GM23338 (cell line): ENCODE data around the gene UBA3. TPM values are rescaled to one million over a fixed set of nuclear protein-coding genes. Genes with fewer than 3 reads are reported as not detected.

Experiments used
- ATAC-seq: fragments of 200-7000 bp; cut with Tn5 transposase; 3 replicates; pipeline ENCODE4 v1.9.1; 2020
- DNase-seq: peaks from one replicate; pipeline ENCODE4 v3.0.0-alpha.2; 2015; ENCODE audit warnings: low spot score
- H2AFZ ChIP-seq: fragments of 200-600 bp; sonication (generic); 2 replicates; pipeline ENCODE4 v1.8.0; 2016; ENCODE audit warnings: antibody characterized with exemption, mild to moderate bottlenecking, moderate library complexity
- H3F3A ChIP-seq: fragments of 200-600 bp; sonication (generic); replicated peaks from 2 replicates; pipeline ENCODE4 v1.8.0; 2017; ENCODE audit warnings: antibody characterized with exemption, mixed run types, low read depth
- H3K27ac ChIP-seq: fragments of 200-600 bp; sonication (generic); 2 replicates; pipeline ENCODE4 v1.6.1; 2016; ENCODE audit warnings: low read depth
- H3K27me3 ChIP-seq: fragments of 200-600 bp; sonication (generic); 2 replicates; pipeline ENCODE4 v1.8.0; 2016; ENCODE audit warnings: mild to moderate bottlenecking, mixed run types, moderate library complexity; ENCODE audit not compliant: insufficient read depth
- H3K36me3 ChIP-seq: fragments of 200-600 bp; sonication (generic); 2 replicates; pipeline ENCODE4 v1.8.0; 2016; ENCODE audit warnings: mild to moderate bottlenecking; ENCODE audit not compliant: insufficient read depth
- H3K4me1 ChIP-seq: fragments of 200-600 bp; sonication (generic); 2 replicates; pipeline ENCODE4 v1.8.0; 2016; ENCODE audit warnings: mild to moderate bottlenecking, moderate library complexity; ENCODE audit not compliant: insufficient read depth
- H3K4me2 ChIP-seq: fragments of 200-600 bp; sonication (generic); 2 replicates; pipeline ENCODE4 v1.7.1; 2017; ENCODE audit warnings: mixed run types
- H3K4me3 ChIP-seq: fragments of 200-600 bp; sonication (generic); 2 replicates; pipeline ENCODE4 v1.6.1; 2016; ENCODE audit warnings: mixed run types
- H3K79me2 ChIP-seq: fragments of 200-600 bp; sonication (generic); replicated peaks from 2 replicates; pipeline ENCODE4 v1.8.0; 2017; ENCODE audit warnings: mild to moderate bottlenecking; ENCODE audit not compliant: insufficient read depth
- H3K9me2 ChIP-seq: fragments of 200-600 bp; sonication (generic); 2 replicates; pipeline ENCODE4 v1.8.0; 2017; ENCODE audit not compliant: insufficient read depth
- H4K20me1 ChIP-seq: fragments of 200-600 bp; sonication (generic); replicated peaks from 2 replicates; pipeline ENCODE4 v1.8.0; 2017; ENCODE audit warnings: mild to moderate bottlenecking; ENCODE audit not compliant: insufficient read depth
- H3K27ac Mint-ChIP-seq: 2 replicates; pipeline ENCODE4 v1.8.0; 2020; ENCODE audit warnings: inconsistent platforms, mild to moderate bottlenecking, moderate library complexity, mixed read lengths
- H3K27me3 Mint-ChIP-seq: 3 replicates; pipeline ENCODE4 v1.8.0; 2022; ENCODE audit warnings: low read depth, mild to moderate bottlenecking, moderate library complexity, mixed read lengths, inconsistent platforms; ENCODE audit not compliant: insufficient read depth, poor library complexity
- H3K36me3 Mint-ChIP-seq: 3 replicates; pipeline ENCODE4 v1.8.0; 2021; ENCODE audit warnings: low read depth, mild to moderate bottlenecking, inconsistent platforms, moderate library complexity, mixed read lengths
- H3K4me1 Mint-ChIP-seq: 3 replicates; pipeline ENCODE4 v1.8.0; 2020; ENCODE audit warnings: mild to moderate bottlenecking, inconsistent platforms, mixed read lengths
- H3K4me3 Mint-ChIP-seq: 3 replicates; pipeline ENCODE4 v1.8.0; 2021; ENCODE audit warnings: moderate library complexity, mild to moderate bottlenecking, inconsistent platforms, mixed read lengths
- H3K9me3 Mint-ChIP-seq: 3 replicates; pipeline ENCODE4 v1.8.0; 2020; ENCODE audit warnings: moderate library complexity, mild to moderate bottlenecking, inconsistent platforms, mixed read lengths
- CREB1 ChIP-seq: fragments of 250-450 bp; sonication (Bioruptor Pico); IDR thresholded peaks from 2 replicates; pipeline ENCODE4 v1.5.0; 2020; ENCODE audit warnings: low read depth, mild to moderate bottlenecking, moderate library complexity
- CTCF ChIP-seq, 2 experiments: fragments of 200-600 bp in 1 of 2; sonication (generic) in 1 of 2; conservative IDR thresholded peaks; 2 replicates each; pipeline versions ENCODE4 v1.5.1 to v1.6.1; 2016 to 2017; ENCODE audit warnings: antibody characterized with exemption in 2 of 2, low read depth in 2 of 2, mild to moderate bottlenecking in 2 of 2, moderate library complexity in 1 of 2
- EZH2phosphoT487 ChIP-seq: fragments of 200-600 bp; sonication (generic); IDR thresholded peaks from one replicate; pipeline ENCODE4 v1.8.1; 2018; ENCODE audit warnings: antibody characterized with exemption; ENCODE audit not compliant: unreplicated experiment
- JUNB ChIP-seq: IDR thresholded peaks from one replicate; pipeline ENCODE4 v1.6.1; 2016; ENCODE audit warnings: antibody characterized with exemption; ENCODE audit not compliant: unreplicated experiment
- NANOG ChIP-seq: IDR thresholded peaks from 2 replicates; pipeline ENCODE4 v1.6.1; 2016; ENCODE audit warnings: antibody characterized with exemption, borderline replicate concordance
- POLR2AphosphoS5 ChIP-seq: IDR thresholded peaks from 2 replicates; pipeline ENCODE4 v1.6.1; 2016; ENCODE audit warnings: antibody characterized with exemption, low read depth
- REST ChIP-seq: IDR thresholded peaks from one replicate; pipeline ENCODE4 v1.6.1; 2018; ENCODE audit warnings: antibody characterized with exemption; ENCODE audit not compliant: unreplicated experiment
- microRNA counts: library from miRNA; unstranded; fragments of <30 nt; microRNA quantifications from one replicate; lab custom pipeline; 2017
- microRNA-seq: library from miRNA; unstranded; fragments of <30 nt; microRNA quantifications from one replicate; pipeline ENCODE4, GENCODE V29; 2017
- polyA plus RNA-seq: library from polyadenylated mRNA; unstranded; fragments of >200 nt; fragmentation: Nextera tagmentation; extraction: Ambion mirVana; gene quantifications from 2 replicates; pipeline ENCODE4 v1.2.1, GENCODE V29; 2016
- small RNA-seq: library from RNA; depleted of rRNA; stranded (forward); fragments of <200 nt; gene quantifications from one replicate; pipeline ENCODE3, GENCODE V24; 2014; ENCODE audit warnings: low replicate concordance
- total RNA-seq: library from RNA; depleted of rRNA; stranded (reverse); fragments of >200 nt; shearing (Covaris generic); gene quantifications from 2 replicates; pipeline ENCODE4 v1.2.3, GENCODE V29; 2014; rRNA removed

UBA3 gene
- total and polyA plus RNA-seq, 2 experiments from 2014 or later: 53.2 to 85.3 TPM

GRCh38 chr3:69005791-69006482, 74.2 kb downstream of the UBA3 start:
- Histone ChIP-seq H3F3A (no peaks in the 10 kb centered on the region), H2AFZ (no peak overlapping the region), H3K4me3 (no peak overlapping the region), H3K4me2 (no peak overlapping the region), H3K4me1 (peaks cover 23% of the 10 kb centered on the region; the same call in 1 of the 2 replicates), H4K20me1 (no peaks in the 10 kb centered on the region), H3K9me2 (no peaks in the 10 kb centered on the region), H3K36me3 (peaks cover 12% of the 10 kb centered on the region), H3K79me2 (no peaks in the 10 kb centered on the region), H3K27ac (no peak overlapping the region), H3K27me3 (no peaks in the 10 kb centered on the region)
- no peak for ATAC-seq
- Mint-ChIP-seq H3K27me3 (no peaks in the 10 kb centered on the region), H3K36me3 (peaks cover 58% of the 10 kb centered on the region), H3K27ac (no peak overlapping the region), H3K9me3 (no peaks in the 10 kb centered on the region), H3K4me1 (peaks cover 31% of the 10 kb centered on the region), H3K4me3 (no peak overlapping the region)
- no peak for DNase-seq
- no peak for TF ChIP-seq NANOG
- TF ChIP-seq EZH2phosphoT487: no peak
- no peak for TF ChIP-seq CTCF (conservative IDR thresholded peaks at IDR 0.05; ENCODE audit: low read depth in 2 of 2)
- TF ChIP-seq CREB1: no peak
- TF ChIP-seq REST: no peak
- no peak for TF ChIP-seq POLR2AphosphoS5

GRCh38 chr3:69005071-69005790, 74.9 kb downstream of the UBA3 start:
- no peaks in the 10 kb centered on the region for H3K9me3 Mint-ChIP-seq
- H3K36me3 Mint-ChIP-seq: peaks cover 56% of the 10 kb centered on the region
- Histone ChIP-seq H3K27me3 (no peaks in the 10 kb centered on the region), H3K27ac (no peak overlapping the region), H3K36me3 (peaks cover 12% of the 10 kb centered on the region), H3K79me2 (no peaks in the 10 kb centered on the region), H3K4me2 (no peak overlapping the region), H3K4me3 (no peak overlapping the region), H3F3A (no peaks in the 10 kb centered on the region), H4K20me1 (no peaks in the 10 kb centered on the region), H3K4me1 (peaks cover 16% of the 10 kb centered on the region; the same call in 1 of the 2 replicates), H2AFZ (no peak overlapping the region), H3K9me2 (no peaks in the 10 kb centered on the region)
- DNase-seq (no peak), ATAC-seq (no peak)
- TF ChIP-seq NANOG (no peak), JUNB (no peak)
- H3K4me1 Mint-ChIP-seq: peaks cover 24% of the 10 kb centered on the region
- H3K27ac Mint-ChIP-seq: peak overlapping the region; percentile 20; the same call in 1 of the 2 replicates
- H3K4me3 Mint-ChIP-seq: no peak overlapping the region
- no peaks in the 10 kb centered on the region for H3K27me3 Mint-ChIP-seq

MicroRNA genes within 50 kb of the gene (microRNA counts, 767-probe panel; counts per million panel counts)
- microRNA hsa-miR-3136-5p (lab: Ali Mortazavi, UCI): not detected

Small RNAs within 50 kb of the gene (microRNA-seq; reads per million reads assigned to microRNA genes)
- gene MIR3136: not detected

Small RNAs within 50 kb of the gene (small RNA-seq; reads per million reads assigned to genes)
- not detected for gene MIR3136

Other genes starting within 250 kb of the UBA3 start
- 18.8 and 24.7 TPM in 2 replicates for gene TAFA4, start 147.8 kb downstream of the UBA3 start, total RNA-seq
- 4.3 and 5.5 TPM in 2 replicates for gene TAFA4, start 147.8 kb downstream of the UBA3 start, polyA plus RNA-seq
- 26.8 and 27.2 TPM in 2 replicates for gene EOGT, start 66.7 kb downstream of the UBA3 start, total RNA-seq
- 11.9 and 12.5 TPM in 2 replicates for gene EOGT, start 66.7 kb downstream of the UBA3 start, polyA plus RNA-seq
- gene TMF1, start 28.0 kb downstream of the UBA3 start, total RNA-seq: 10.4 and 15.8 TPM in 2 replicates
- gene TMF1, start 28.0 kb downstream of the UBA3 start, polyA plus RNA-seq: 21.3 TPM in 2 replicates
- 28.8 and 35.5 TPM in 2 replicates for gene ARL6IP5, start 4.6 kb upstream of the UBA3 start, total RNA-seq
- 36.5 and 39.8 TPM in 2 replicates for gene ARL6IP5, start 4.6 kb upstream of the UBA3 start, polyA plus RNA-seq
- gene LMOD3, start 42.2 kb upstream of the UBA3 start, total RNA-seq: not detected in 2 replicates
- gene LMOD3, start 42.2 kb upstream of the UBA3 start, polyA plus RNA-seq: 0.06 TPM in 1 of 2 replicates, not detected in the other